Cardiac septum (tissue), 1 donor: ENCODE measurements around the gene CBX3. TPM values are rescaled to one million over a fixed set of nuclear protein-coding genes. Genes with fewer than 3 reads are reported as not detected.

Experiments
- DNase-seq: peaks from one replicate; pipeline ENCODE4 v3.0.0-alpha.2; 2020; ENCODE audit warnings: low spot score
- intact Hi-C: fragments of 100-400 bp; cut with DNase I; formaldehyde crosslinking; loops from one replicate; pipeline ENCODE4 v1.14.0; 2022
- total RNA-seq: library from RNA; stranded (reverse); fragmentation: NEBNext Ultra II Directional; extraction: Animal tissue kit (Norgen Biotek cat#: 25700); gene quantifications from one replicate; pipeline ENCODE4 v1.2.1, GENCODE V29; 2021
- donor health status: DM: no; HTN: no; CAD: no.

The CBX3 gene
- total RNA-seq, 1 donor from 2014 or later, result 66.8 TPM

GRCh38 chr7:26198133-26198780 is 3.3 kb upstream of the CBX3 start:
- no peak for DNase-seq
- intact Hi-C loops, result no loop called here

- intact Hi-C loops, result no loop called here
- no peak for DNase-seq
Observed at GRCh38 chr7:26198781-26199169, 2.8 kb upstream of the CBX3 start.

GRCh38 chr7:26199301-26200037 is 2.1 kb upstream of the CBX3 start:
- intact Hi-C loops, result loop anchor here (5.0 to 10.0 kb wide), 2 partner anchors 663 to 905 kb away; partner anchors contain the start of genes HOXA2 and SKAP2
- DNase-seq, result peak; percentile 83

- intact Hi-C loops, result loop anchor here (5.0 to 10.0 kb wide), 2 partner anchors 662 to 905 kb away; partner anchors contain the start of genes HOXA2 and SKAP2
- DNase-seq, result peak; percentile 86
Observed at GRCh38 chr7:26200038-26200443, 1.5 kb upstream of the CBX3 start.

GRCh38 chr7:26200444-26201246 is 900 bp upstream of the CBX3 start, which contains the start of gene HNRNPA2B1:
Gene HNRNPA2B1 (minus strand): TSS chr7:26200746. CDS start chr7:26200577, 169 bp downstream.
- intact Hi-C loops, result loop anchor here (5.0 to 10.0 kb wide), 2 partner anchors 662 to 904 kb away; partner anchors contain the start of genes HOXA2 and SKAP2
- DNase-seq, result peak; percentile 98

GRCh38 chr7:26202019-26202990 is 760 bp downstream of the CBX3 start:
- DNase-seq, result no peak
- intact Hi-C loops, result loop anchor here (5.0 to 10.0 kb wide), 2 partner anchors 660 to 902 kb away; partner anchors contain the start of genes HOXA2 and SKAP2

GRCh38 chr7:26203016-26203415 is 1.5 kb downstream of the CBX3 start:
- intact Hi-C loops, result loop anchor here (5.0 to 10.0 kb wide), 2 partner anchors 659 to 902 kb away; partner anchors contain the start of genes HOXA2 and SKAP2
- no peak for DNase-seq

GRCh38 chr7:26208040-26208439 is 6.5 kb downstream of the CBX3 start:
- no peak for DNase-seq
- intact Hi-C loops, result loop anchor here (10.0 kb wide), 1 partner anchor 897 kb away; the partner anchor contains the start of gene HOXA2

GRCh38 chr7:26212921-26213718 is 11.6 kb downstream of the CBX3 start:
- intact Hi-C loops, result no loop called here
- no peak for DNase-seq

GRCh38 chr7:26213807-26214515 is 12.4 kb downstream of the CBX3 start:
- DNase-seq, result no peak
- intact Hi-C loops, result no loop called here

- intact Hi-C loops, result no loop called here
Observed at GRCh38 chr7:26216049-26216448, 14.5 kb downstream of the CBX3 start.

GRCh38 chr7:26224359-26224758 is 22.8 kb downstream of the CBX3 start:
- no peak for DNase-seq
- intact Hi-C loops, result no loop called here

More at GRCh38 chr7:26216049-26216448, 14.5 kb downstream of the CBX3 start:
- DNase-seq, result no peak

- no peak for DNase-seq
- intact Hi-C loops, result no loop called here
Observed at GRCh38 chr7:26227987-26228386, 26.4 kb downstream of the CBX3 start.

- DNase-seq, result no peak
- intact Hi-C loops, result no loop called here
Observed at GRCh38 chr7:26233902-26234511, 32.5 kb downstream of the CBX3 start.

- intact Hi-C loops, result no loop called here
- no peak for DNase-seq
Observed at GRCh38 chr7:26237035-26237807, 35.7 kb downstream of the CBX3 start.

GRCh38 chr7:26238032-26238431 is 36.5 kb downstream of the CBX3 start:
- intact Hi-C loops, result no loop called here
- no peak for DNase-seq
